Neural progenitor cell (in vitro differentiated cells): ENCODE data around the gene NEDD1. TPM values are rescaled to one million over a fixed set of nuclear protein-coding genes. Genes with fewer than 3 reads are reported as not detected.

Experiments used
- DNase-seq: peaks from one replicate; pipeline ENCODE4 v3.0.0-alpha.2; 2016; ENCODE audit warnings: low spot score
- H2AFZ ChIP-seq: fragments of 200-600 bp; sonication (generic); replicated peaks from 2 replicates; pipeline ENCODE4 v1.6.1; 2016; ENCODE audit warnings: antibody characterized with exemption
- H3F3A ChIP-seq: fragments of 200-600 bp; sonication (generic); 2 replicates; pipeline ENCODE4 v1.6.1; 2016; ENCODE audit warnings: antibody characterized with exemption, low read depth
- H3K27ac ChIP-seq: fragments of 200-600 bp; sonication (generic); 2 replicates; pipeline ENCODE4 v1.5.1; 2016; ENCODE audit warnings: mild to moderate bottlenecking
- H3K27me3 ChIP-seq: fragments of 200-600 bp; sonication (generic); 2 replicates; pipeline ENCODE4 v1.6.1; 2016; ENCODE audit warnings: mild to moderate bottlenecking, moderate library complexity
- H3K36me3 ChIP-seq: fragments of 200-600 bp; sonication (generic); 2 replicates; pipeline ENCODE4 v1.5.1; 2016
- H3K4me1 ChIP-seq: fragments of 200-600 bp; sonication (generic); 2 replicates; pipeline ENCODE4 v1.6.1; 2016; ENCODE audit warnings: mixed run types
- H3K4me2 ChIP-seq: fragments of 200-600 bp; sonication (generic); 2 replicates; pipeline ENCODE4 v1.6.1; 2016
- H3K4me3 ChIP-seq: fragments of 200-600 bp; sonication (generic); 2 replicates; pipeline ENCODE4 v1.5.1; 2016
- H3K79me2 ChIP-seq: fragments of 200-600 bp; sonication (generic); 2 replicates; pipeline ENCODE4 v1.6.1; 2016; ENCODE audit warnings: low read depth
- H3K9ac ChIP-seq: fragments of 200-600 bp; sonication (generic); 2 replicates; pipeline ENCODE4 v1.6.1; 2016
- H3K9me3 ChIP-seq: fragments of 200-600 bp; sonication (generic); 2 replicates; pipeline ENCODE4 v1.5.1; 2016; ENCODE audit warnings: low read depth
- H4K20me1 ChIP-seq: fragments of 200-600 bp; sonication (generic); 2 replicates; pipeline ENCODE4 v1.6.1; 2016; ENCODE audit warnings: low read depth
- H3K27ac Mint-ChIP-seq: 3 replicates; pipeline ENCODE4 v1.8.0; 2021; ENCODE audit warnings: mixed read lengths
- H3K27me3 Mint-ChIP-seq: 2 replicates; pipeline ENCODE4 v1.8.0; 2022; ENCODE audit warnings: low read depth, mild to moderate bottlenecking, inconsistent platforms, moderate library complexity, mixed read lengths; ENCODE audit not compliant: insufficient read depth
- H3K36me3 Mint-ChIP-seq: 3 replicates; pipeline ENCODE4 v1.8.0; 2021; ENCODE audit warnings: mixed read lengths
- H3K4me1 Mint-ChIP-seq: 3 replicates; pipeline ENCODE4 v1.8.0; 2021; ENCODE audit warnings: mixed read lengths
- H3K4me3 Mint-ChIP-seq: 3 replicates; pipeline ENCODE4 v1.8.0; 2021; ENCODE audit warnings: mild to moderate bottlenecking, moderate library complexity, mixed read lengths
- H3K9me3 Mint-ChIP-seq: 3 replicates; pipeline ENCODE4 v1.8.0; 2020; ENCODE audit warnings: mixed read lengths
- CTCF ChIP-seq: fragments of 200-600 bp; sonication (generic); IDR thresholded peaks from 2 replicates; pipeline ENCODE4 v1.5.1; 2017; ENCODE audit warnings: antibody characterized with exemption, mild to moderate bottlenecking
- EZH2 ChIP-seq: fragments of 200-600 bp; sonication (generic); IDR thresholded peaks from 2 replicates; pipeline ENCODE4 v1.6.1; 2017; ENCODE audit warnings: antibody characterized with exemption, mild to moderate bottlenecking, moderate library complexity
- EZH2phosphoT487 ChIP-seq: fragments of 200-600 bp; sonication (generic); IDR thresholded peaks from 2 replicates; pipeline ENCODE4 v1.6.1; 2017; ENCODE audit warnings: antibody characterized with exemption
- total RNA-seq: library from RNA; depleted of rRNA; stranded (reverse); fragments of >200 nt; gene quantifications from 2 replicates; pipeline ENCODE4 v1.2.3, GENCODE V29; 2015; ENCODE audit warnings: low replicate concordance

NEDD1 gene
- total RNA-seq, 1 donor from 2014 or later, result 115 TPM

DNA sequence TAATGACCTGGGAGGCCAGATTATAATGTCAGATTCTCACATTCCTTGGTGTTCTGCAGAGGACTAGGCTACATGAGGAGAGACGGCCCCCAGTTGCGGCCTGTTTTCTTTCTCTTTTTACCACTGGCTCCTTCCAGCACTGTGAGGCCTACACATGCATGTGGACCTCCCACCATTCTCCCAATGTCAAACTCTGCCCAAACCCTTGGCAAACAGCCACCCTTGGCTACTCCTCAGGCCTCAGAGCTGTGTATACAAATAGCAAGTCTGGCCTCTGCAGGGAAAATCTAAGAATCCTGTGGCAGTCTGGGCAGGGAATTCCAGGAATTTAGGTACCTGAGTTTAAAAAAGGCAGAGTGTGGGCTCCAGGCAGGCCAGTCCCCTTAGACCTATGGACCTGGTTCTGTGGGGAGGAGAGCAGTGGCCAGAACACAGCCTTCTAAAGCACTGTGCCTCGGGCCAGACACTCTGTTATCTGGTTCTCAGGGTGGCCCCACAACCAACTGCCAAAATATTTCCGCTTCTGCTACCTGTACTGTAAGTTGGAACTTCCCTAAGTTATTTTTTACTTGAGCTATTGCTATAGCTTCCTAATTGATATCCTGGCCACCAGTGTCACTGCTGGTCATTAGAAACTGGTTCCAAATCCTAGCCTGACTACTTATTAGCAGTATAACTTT is 19.9 kb upstream of the NEDD1 start:
- H4K20me1 ChIP-seq, result no peaks in the 10 kb centered on the region
- DNase-seq, result no peak
- H2AFZ ChIP-seq, result no peak overlapping the region
- no peaks in the 10 kb centered on the region for H3K36me3 ChIP-seq
- no peak overlapping the region for H3K9ac ChIP-seq
- Mint-ChIP-seq H3K27me3 (no peaks in the 10 kb centered on the region), H3K36me3 (no peaks in the 10 kb centered on the region), H3K4me3 (no peak overlapping the region), H3K4me1 (peaks cover 4% of the 10 kb centered on the region), H3K9me3 (no peaks in the 10 kb centered on the region), H3K27ac (no peak overlapping the region)
- H3K9me3 ChIP-seq, result no peaks in the 10 kb centered on the region
- H3K27me3 ChIP-seq, result no peaks in the 10 kb centered on the region
- no peak overlapping the region for H3K4me2 ChIP-seq
- no peaks in the 10 kb centered on the region for H3K79me2 ChIP-seq
- H3F3A ChIP-seq, result no peaks in the 10 kb centered on the region
- TF ChIP-seq CTCF, result no peak
- no peak for TF ChIP-seq EZH2
- TF ChIP-seq EZH2phosphoT487, result no peak
- H3K4me3 ChIP-seq, result no peak overlapping the region
- no peaks in the 10 kb centered on the region for H3K4me1 ChIP-seq
- no peak overlapping the region for H3K27ac ChIP-seq

DNA sequence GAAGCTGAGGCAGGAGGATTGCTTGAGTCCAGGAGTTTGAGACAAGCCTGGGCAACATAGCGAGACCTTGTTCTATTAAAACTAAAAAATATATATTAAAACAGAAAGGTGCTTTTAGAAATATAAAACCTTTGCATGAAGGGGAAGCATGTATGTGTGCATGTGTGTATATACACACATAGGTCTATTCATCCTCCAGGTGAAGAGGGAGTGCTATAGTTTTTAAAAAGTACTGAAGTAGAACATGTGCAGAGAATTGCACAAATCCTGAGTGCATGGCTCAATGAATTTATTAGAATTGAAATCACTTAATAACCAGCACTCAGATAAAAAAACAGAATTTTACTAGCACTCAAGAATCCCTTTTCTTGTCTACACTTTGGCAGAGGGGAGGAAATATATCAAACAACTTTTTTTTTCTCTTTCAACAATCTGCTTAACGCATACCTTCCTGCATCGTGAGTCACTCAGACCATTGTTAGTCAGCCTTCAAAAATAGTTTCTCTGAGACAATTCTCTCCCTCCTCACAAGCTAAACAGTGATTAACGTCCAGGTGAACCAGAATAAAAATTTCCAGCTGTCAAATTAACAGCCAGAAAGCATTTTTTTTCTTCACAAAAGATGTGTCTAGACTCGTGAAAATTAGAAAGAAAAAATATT is 17.7 kb upstream of the NEDD1 start:
- no peaks in the 10 kb centered on the region for H3K27me3 ChIP-seq
- H2AFZ ChIP-seq, result no peak overlapping the region
- Mint-ChIP-seq H3K36me3 (peaks cover 1% of the 10 kb centered on the region), H3K4me1 (peaks cover 4% of the 10 kb centered on the region), H3K4me3 (no peak overlapping the region), H3K27me3 (no peaks in the 10 kb centered on the region), H3K27ac (no peak overlapping the region), H3K9me3 (peaks cover 18% of the 10 kb centered on the region)
- no peak overlapping the region for H3K4me2 ChIP-seq
- H3K79me2 ChIP-seq, result no peaks in the 10 kb centered on the region
- TF ChIP-seq EZH2, result no peak
- no peak for TF ChIP-seq CTCF
- TF ChIP-seq EZH2phosphoT487, result no peak
- H3K4me3 ChIP-seq, result no peak overlapping the region
- DNase-seq, result no peak
- H3K4me1 ChIP-seq, result no peaks in the 10 kb centered on the region
- no peaks in the 10 kb centered on the region for H4K20me1 ChIP-seq
- H3K36me3 ChIP-seq, result no peaks in the 10 kb centered on the region
- H3F3A ChIP-seq, result no peaks in the 10 kb centered on the region
- H3K9ac ChIP-seq, result no peak overlapping the region
- no peaks in the 10 kb centered on the region for H3K9me3 ChIP-seq
- H3K27ac ChIP-seq, result no peak overlapping the region

DNA sequence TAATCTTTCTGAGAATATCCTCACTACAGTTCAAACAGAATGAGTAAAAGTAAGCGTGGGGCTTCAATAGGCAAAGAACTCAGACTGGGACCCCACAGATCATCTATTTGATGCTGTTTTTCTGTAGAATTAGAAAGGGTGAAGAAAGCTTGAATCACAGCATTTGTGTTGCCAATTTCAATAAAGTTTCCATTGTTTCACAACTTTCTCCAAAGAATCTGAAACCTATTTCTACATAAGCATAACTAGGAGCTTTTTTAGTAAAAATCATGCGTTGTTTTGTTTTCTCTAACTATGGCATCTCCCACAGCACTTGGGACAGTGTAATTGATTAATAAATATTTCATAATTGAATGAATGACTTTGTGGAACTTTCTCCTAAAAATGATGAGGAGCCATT is 16.7 kb upstream of the NEDD1 start:
- Mint-ChIP-seq H3K27me3 (no peaks in the 10 kb centered on the region), H3K27ac (no peak overlapping the region), H3K9me3 (peaks cover 18% of the 10 kb centered on the region), H3K4me1 (peaks cover 4% of the 10 kb centered on the region), H3K36me3 (peaks cover 1% of the 10 kb centered on the region), H3K4me3 (no peak overlapping the region)
- DNase-seq, result no peak
- Histone ChIP-seq H3K4me2 (no peak overlapping the region), H4K20me1 (no peaks in the 10 kb centered on the region), H3K4me3 (no peak overlapping the region), H3K27me3 (no peaks in the 10 kb centered on the region), H2AFZ (no peak overlapping the region), H3F3A (no peaks in the 10 kb centered on the region), H3K9me3 (no peaks in the 10 kb centered on the region), H3K4me1 (no peaks in the 10 kb centered on the region), H3K79me2 (no peaks in the 10 kb centered on the region), H3K9ac (no peak overlapping the region), H3K27ac (no peak overlapping the region), H3K36me3 (no peaks in the 10 kb centered on the region)
- no peak for TF ChIP-seq EZH2
- TF ChIP-seq CTCF, result no peak
- no peak for TF ChIP-seq EZH2phosphoT487
